NCI-H2081 (cell line): ENCODE data around the gene TMEM229B.

Experiments
- DNase-seq, 2 experiments: peaks; one replicate each; lab custom pipeline; 2025; lab: John Stamatoyannopoulos, UW

Gene TMEM229B

DNA sequence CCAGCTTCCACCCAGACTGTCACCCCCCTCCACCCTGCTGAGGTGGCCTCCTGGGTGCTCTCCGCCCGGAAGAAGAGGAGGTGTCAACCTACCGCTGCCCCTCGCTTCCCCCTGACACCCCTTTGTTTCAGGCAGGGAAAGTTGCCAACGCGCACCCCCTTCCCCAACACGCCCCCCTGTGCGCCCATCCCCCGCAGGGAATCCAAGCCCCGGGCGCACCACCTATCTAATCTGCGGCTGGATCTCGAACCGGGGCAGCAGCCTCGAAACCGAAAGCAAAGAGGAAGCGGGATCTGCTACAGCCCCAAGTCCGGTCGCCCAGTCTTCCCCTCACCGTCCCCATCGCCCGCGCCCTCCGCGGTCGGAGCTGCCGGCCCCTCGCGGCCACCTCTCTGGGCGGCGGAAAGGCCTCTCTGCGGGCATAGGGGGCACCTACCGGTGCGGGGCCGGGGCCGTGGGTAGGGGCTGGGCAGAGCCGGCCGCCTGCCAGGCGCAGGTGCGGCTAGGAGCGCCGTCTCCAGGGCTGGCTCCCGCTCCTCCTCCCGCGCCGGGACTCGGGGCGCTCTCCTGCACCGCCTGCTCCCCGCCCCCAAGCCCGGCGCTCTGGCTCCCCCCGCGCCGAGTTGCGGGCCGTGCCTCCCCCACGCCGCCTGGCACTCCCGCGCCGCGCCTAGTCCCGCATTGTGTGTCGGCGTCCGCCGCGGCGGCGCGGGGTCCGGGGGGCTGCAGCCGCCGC, 26.3 kb upstream of the TMEM229B start:
- peak; percentile 5 to 46 for DNase-seq

- peak in 1 of 2 experiments; percentile 20 for DNase-seq
Measured at GRCh38 chr14:67514203-67514607, 25.7 kb upstream of the TMEM229B start.

DNA sequence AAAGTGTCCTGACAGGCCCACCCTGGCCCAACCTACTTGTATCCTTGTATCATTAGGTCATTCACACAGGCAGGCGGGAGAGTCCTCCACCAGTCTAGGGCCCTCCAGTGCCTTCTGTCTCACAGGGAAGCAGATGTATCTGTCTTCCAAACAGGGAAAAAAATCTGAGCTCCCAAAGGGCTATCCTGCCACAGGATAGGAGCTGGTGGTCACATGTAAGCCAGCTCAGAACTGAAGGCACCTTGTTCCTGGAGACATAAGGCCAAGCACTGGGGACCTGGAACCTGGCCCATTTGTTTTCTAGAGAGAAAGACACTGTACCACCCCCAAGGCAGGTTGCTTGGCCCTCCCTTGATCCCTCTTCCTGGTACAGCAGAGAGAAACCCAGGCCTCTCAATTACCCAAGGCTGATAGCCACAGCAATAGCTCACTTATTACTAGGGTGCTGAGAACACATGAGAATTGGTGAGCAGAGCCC, 25.1 kb upstream of the TMEM229B start:
- peak in 1 of 2 experiments; percentile 14 for DNase-seq

DNA sequence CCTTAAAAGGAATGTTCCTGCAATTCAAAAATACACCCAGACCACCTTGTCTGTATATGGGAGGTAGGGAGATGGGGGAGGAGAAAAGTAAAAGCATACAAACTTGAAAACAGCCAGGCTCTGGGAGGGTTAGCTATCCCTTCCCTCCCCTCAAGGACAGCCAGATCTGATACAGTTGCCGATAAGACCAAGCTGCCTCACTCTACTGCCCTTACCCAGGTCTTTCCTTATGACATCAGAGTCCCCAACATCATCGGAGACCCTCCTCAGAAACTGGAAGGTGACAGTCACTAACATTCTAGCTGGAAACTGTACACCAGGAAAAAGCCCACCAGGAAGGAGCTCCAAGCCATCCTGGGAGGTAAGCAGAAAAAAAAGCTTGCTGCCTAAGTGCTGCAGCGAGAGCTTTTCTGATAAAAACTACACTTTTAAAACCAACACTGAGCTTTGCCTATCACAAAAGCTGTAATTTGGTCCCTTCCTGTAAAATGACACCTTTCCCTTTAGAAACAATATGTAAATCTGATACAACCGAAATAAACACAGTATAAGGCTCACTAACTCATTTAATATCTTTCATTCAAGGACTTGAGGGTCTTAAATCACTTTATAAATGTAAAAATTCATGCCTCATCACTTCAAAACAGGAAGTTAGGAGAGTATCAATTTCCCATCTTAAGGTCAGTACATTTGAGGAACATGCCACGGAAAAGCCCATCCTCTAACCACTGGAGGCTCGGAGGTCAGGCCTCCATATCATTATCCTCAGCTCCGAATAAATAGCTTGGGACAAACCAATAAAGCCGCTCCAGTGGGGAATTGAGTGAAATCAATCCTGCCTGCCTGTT, 24.2 kb upstream of the TMEM229B start:
- DNase-seq: no peak

- DNase-seq: no peak
Measured at GRCh38 chr14:67510836-67511235, 22.3 kb upstream of the TMEM229B start.

GRCh38 chr14:67510121-67510520, 21.6 kb upstream of the TMEM229B start:
- no peak for DNase-seq

DNA sequence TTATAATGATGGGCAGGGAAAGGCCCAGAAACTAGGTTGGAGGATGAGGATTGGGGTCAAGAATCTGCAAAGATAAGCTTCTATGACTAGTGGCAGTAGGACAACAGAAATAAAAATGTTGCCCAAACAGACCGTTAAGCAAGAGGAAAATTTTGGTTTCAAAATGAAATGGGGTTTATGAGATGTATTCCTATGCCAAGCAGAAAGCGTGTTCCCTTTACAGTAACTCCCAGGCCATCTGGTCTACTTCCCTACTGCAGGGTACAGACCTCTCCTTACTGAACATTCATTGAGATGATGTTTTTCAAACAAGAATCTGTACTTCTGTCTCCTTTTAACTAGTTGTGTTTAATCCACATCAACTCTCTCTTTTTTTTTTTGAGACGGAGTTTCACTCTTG, 20.4 kb upstream of the TMEM229B start:
- DNase-seq: no peak

DNA sequence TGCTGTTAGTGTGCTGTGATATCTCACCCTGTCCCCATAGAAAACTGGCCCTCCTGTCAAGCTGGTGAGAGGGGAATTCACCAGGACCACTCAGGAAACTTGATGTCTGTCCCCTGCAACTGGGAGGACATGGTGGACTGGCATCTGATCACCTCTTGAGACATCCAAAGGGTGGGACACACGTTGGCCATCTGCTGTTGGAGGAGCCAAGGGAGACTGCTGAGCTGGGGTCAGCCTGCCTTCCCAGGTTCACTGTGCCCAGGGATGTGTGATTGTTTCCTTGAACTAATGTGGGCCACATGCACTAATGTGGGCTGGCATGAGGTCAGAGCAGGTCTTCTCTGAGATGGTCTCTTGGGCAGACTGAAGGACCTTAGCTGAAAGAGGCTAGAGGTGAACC, 16.7 kb upstream of the TMEM229B start:
- no peak for DNase-seq

GRCh38 chr14:67503331-67503730, 14.8 kb upstream of the TMEM229B start:
- no peak for DNase-seq

DNA sequence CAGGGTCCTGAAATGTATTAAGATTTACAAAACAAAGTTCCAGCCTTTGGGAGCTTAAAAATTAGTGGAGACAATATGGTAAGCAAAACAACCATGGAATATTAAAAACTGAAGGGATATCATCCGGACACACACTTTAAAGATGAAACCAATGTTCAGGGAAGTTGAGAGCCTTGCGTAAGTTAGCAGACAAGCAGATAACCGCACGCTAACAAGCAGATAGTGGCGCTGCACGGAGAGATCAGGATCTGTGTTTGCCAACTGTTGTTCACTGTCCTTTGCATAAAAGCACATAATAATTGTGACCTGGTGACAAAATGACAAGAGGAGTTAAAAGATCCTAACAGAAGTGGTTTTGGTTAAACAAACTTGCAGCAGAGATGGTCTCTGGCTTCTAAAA, 14.3 kb upstream of the TMEM229B start:
- no peak for DNase-seq

- DNase-seq: no peak
Measured at GRCh38 chr14:67501670-67502069, 13.1 kb upstream of the TMEM229B start.

GRCh38 chr14:67500981-67501380, 12.5 kb upstream of the TMEM229B start:
- no peak for DNase-seq

DNA sequence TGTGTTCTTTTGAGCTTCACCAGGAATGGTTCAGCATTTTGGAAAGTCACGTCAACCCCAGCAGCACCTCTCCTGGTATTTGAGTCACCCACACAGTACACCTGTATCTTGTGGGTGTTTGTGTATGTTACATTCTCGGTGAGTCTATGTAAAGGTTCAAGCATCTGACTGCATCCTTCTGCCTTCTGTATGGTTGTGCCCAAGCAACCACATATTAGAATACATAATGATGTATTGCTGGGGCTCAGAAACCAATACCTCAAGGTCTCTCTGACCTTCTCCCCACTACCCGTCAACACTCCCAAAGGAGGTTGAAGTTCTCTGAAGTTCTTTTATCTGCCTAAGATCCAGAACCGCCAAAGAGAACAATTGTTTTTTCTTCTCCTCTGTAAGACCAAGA, 9.2 kb upstream of the TMEM229B start:
- DNase-seq: no peak

- no peak for DNase-seq
Measured at GRCh38 chr14:67497216-67497615, 8.7 kb upstream of the TMEM229B start.

GRCh38 chr14:67495827-67496226, 7.3 kb upstream of the TMEM229B start:
- no peak for DNase-seq

- peak in 1 of 2 experiments; percentile 10 for DNase-seq
Measured at GRCh38 chr14:67493092-67493717, 4.7 kb upstream of the TMEM229B start.

- DNase-seq: no peak
Measured at GRCh38 chr14:67492538-67492937, 4.0 kb upstream of the TMEM229B start.

DNA sequence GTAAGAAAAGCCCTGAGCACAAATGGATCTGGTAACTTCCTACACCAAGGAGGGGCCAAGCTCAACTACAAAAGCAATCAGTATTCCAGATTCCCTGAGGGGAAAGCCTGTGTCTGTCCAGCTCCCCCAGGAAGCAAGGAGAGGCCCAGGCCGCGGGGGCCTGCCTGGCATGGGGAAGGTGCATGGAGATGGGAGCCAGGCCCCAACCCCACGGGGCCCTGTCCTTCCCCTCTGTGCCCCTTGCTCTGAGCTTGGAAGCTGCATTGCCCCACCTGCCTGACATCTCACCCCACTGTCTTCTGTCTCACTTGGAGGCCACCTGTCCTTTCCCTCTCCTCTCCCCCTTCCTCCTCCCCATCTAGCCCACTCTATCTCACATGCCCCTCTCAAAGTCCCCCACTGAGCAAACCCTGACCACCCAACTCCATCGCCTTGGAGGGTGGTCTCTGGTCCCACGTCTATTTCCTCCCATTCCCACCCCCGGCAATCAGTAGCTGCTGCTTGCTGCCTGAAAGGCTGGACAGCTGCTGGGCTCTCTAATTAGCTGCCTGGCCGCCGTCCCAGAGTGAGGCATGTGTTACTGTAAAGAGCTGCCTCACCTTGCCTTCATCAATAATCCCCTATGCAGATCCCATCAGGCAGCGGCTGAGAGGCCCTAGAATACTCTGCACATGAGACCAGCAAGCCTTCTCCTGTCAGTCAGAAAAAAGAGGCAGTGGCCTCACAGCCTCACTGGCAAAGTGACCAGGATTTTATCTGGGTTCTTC, 3.4 kb upstream of the TMEM229B start:
- peak; percentile 82 to 95 for DNase-seq

DNA sequence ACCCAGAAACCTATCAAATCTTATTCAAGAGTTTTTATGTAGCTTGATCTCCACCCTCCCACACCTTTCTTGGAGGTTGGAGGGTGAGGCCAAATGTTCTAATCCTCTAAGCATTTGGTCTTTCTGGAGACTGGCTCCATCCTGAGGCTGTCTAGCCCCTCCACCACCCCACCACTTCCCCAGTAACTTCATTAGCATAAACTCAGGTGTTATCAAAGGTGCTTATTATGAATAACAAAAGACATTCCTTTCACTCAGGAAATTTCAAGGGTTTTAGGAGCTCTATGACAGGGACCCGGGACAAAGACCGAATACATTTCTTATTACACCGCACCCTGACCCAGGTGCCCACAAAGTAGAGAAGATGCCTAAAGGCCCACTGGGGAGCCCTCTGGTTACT, 2.8 kb upstream of the TMEM229B start:
- no peak for DNase-seq

DNA sequence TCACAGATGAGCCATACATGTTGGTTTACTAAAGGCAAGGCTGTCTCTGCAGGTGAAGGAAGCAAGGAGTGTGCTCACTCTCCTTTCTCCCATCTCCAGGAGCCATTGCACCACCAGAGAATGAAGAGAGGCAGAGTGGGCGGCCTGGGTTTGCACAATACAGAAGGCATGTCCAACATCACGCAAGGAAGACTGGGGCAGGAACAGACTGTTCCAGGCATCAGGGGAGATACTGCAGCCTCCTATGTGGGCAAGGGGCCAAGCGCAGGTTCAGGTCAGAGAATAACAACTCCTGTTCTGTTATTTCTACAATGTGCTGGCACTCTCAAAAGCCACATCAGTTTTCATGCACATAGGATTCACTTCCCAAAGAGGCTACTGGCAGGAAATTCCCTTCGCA, 1.7 kb upstream of the TMEM229B start:
- no peak for DNase-seq

GRCh38 chr14:67487332-67487731, 1.2 kb downstream of the TMEM229B start:
- DNase-seq: no peak

GRCh38 chr14:67486890-67487289, 1.6 kb downstream of the TMEM229B start:
- DNase-seq: no peak
